Measurements from ENCODE around the gene SLC10A1. TPM values are rescaled to one million over a fixed set of nuclear protein-coding genes. Genes with fewer than 3 reads are reported as not detected.

The SLC10A1 gene
- total RNA-seq, 4 donors from 2014 or later, result not detected

DNA sequence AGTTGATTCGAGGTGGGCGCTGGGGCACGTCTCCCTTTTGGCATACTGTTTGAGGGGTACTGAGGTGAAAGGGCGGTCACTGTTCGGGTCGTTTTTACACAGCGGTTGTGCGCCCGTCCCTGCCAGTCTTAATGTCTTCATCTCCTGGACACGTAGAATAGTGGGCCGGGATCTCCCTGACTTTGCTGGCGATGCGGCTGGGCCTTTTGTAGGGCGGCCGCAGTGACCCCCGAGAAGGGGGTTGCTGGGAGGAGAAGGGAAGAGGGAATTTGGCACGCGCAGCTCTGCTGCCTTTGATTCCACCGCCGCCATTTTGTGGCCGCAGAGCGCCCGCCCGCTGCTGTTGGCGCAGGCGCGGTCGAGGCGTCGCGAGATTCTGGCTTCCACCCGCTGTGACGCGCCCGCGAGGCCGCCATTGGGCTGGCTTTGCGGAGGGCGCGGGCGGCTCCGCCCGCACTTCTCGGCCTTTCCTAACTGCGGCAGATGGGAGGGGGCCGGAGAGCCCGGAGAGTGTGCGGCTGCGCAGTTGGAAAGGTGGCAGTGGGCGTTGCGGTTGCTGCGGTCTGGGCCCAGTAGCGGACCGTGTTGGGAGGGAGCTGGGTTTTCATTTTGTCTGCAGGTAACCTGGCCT is 29.6 kb downstream of the SLC10A1 start:
- Histone ChIP-seq H3K9me3 (no peaks in the 10 kb centered on the region), H3K36me3 (peaks cover 43 to 46% of the 10 kb centered on the region in 2 donors), H3K4me3 (replicated peaks in 1 of 3) (peak overlapping the region; percentile 51 to 98 (median 96)), H3K4me1 (peaks cover 15 to 27% of the 10 kb centered on the region in 2 donors), H3K27ac (peak overlapping the region; percentile 99 to 100 (median 99)), H3K27me3 (no peaks in the 10 kb centered on the region)
- intact Hi-C loops (cut with DNase I), result loop anchor here (10.0 kb wide), 1 partner anchor 373 kb away; the partner anchor contains the start of genes ERH and SLC39A9
- peak; percentile 91 to 92 for DNase-seq
- TF ChIP-seq, protein P1, sequence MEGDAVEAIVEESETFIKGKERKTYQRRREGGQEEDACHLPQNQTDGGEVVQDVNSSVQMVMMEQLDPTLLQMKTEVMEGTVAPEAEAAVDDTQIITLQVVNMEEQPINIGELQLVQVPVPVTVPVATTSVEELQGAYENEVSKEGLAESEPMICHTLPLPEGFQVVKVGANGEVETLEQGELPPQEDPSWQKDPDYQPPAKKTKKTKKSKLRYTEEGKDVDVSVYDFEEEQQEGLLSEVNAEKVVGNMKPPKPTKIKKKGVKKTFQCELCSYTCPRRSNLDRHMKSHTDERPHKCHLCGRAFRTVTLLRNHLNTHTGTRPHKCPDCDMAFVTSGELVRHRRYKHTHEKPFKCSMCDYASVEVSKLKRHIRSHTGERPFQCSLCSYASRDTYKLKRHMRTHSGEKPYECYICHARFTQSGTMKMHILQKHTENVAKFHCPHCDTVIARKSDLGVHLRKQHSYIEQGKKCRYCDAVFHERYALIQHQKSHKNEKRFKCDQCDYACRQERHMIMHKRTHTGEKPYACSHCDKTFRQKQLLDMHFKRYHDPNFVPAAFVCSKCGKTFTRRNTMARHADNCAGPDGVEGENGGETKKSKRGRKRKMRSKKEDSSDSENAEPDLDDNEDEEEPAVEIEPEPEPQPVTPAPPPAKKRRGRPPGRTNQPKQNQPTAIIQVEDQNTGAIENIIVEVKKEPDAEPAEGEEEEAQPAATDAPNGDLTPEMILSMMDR (IDR thresholded peaks at IDR 0.05), result peak in 1 of 6 experiments; percentile 5
- peak; percentile 65 to 88 for TF ChIP-seq POLR2A (IDR thresholded peaks at IDR 0.05)
- 0 to 2% methylated on average over 44 to 46 of the region's 54 CpGs for WGBS, 2 donors

DNA sequence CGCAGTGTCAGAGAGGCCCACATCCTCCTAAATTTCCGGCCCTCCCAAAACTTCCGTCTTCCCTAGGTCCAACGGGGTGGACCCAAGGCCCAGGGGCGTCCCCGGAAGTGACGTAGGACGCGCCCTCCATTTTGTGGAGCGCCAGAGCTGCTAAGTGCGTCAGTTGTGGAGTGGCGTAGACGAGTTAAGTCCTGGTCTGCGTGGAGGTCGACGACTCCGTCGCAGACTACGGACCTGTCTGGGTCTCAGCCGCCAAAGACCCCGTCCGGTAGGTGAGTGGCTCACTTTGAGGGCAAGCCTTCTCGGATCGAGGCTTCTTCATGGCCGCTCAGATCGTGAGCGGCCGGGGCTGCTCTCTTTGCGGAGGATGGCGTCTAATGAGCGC is 30.1 kb downstream of the SLC10A1 start, which contains the start of gene SRSF5:
Gene SRSF5 (plus strand): TSS at position 159 of the 385 bp plus-strand sequence. CDS start 1,015 bp downstream, outside the sequence.
- Histone ChIP-seq H3K4me3 (replicated peaks in 1 of 3) (peak within 1 kb of the TSS; percentile 51 to 98 (median 96)), H3K9me3 (no peaks in the 10 kb centered on the region), H3K27me3 (no peaks in the 10 kb centered on the region), H3K27ac (peak within 1 kb of the TSS; percentile 99 to 100 (median 99)), H3K4me1 (peaks cover 15 to 22% of the 10 kb centered on the region in 2 donors), H3K36me3 (peaks cover 38 to 41% of the 10 kb centered on the region in 2 donors)
- TF ChIP-seq, protein P1 (IDR thresholded peaks at IDR 0.05), result no peak
- TF ChIP-seq POLR2A (IDR thresholded peaks at IDR 0.05), result peak; percentile 97 to 99
- 0 to 1% methylated on average over 12 to 20 of the region's 31 CpGs for WGBS, 2 donors
- intact Hi-C loops (cut with DNase I), result loop anchor here (10.0 kb wide), 1 partner anchor 372 kb away; the partner anchor contains the start of genes ERH and SLC39A9
- DNase-seq, result peak; percentile 97

DNA sequence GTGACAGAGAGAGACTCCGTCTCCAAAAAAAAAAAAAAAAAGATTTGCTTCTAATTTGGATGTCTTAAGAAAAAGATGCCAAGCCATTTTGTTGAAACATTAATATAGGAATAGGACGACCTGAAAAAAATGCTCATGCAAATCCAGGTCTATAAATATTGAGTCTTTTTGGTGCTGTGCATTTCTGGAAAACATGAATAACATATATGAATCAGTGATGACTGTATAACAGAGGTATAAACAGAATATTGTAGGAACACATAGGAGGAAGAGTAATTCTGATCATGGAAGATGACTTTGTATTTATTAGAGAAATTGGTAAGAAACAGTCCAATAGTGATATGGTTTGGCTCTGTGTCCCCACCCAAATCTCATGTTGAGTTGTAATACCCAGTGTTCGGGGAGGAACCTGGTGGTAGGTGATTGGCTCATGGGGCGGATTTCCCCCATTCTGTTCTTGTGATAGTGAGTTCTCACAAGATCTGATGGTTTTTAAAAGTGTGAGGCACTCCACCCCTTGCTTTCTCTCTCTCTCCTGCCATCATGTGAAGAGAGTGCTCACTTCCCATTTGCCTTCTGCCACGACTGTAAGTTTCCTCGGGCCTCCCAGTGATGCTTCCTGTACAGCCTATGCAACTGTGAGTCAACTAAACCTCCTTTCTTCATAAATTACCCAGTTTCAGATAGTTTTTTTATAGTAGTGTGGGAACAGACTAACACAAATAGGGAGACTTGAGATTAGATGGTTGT is 33.1 kb downstream of the SLC10A1 start:
- Histone ChIP-seq H3K9me3 (no peaks in the 10 kb centered on the region), H3K4me1 (peaks cover 9% of the 10 kb centered on the region in 2 donors), H3K4me3 (replicated peaks in 1 of 3) (no peak overlapping the region), H3K36me3 (peaks cover 7 to 10% of the 10 kb centered on the region in 2 donors), H3K27me3 (no peaks in the 10 kb centered on the region), H3K27ac (no peak overlapping the region)
- WGBS, 2 donors, result 84 to 89% methylated on average over 6 of the region's 6 CpGs
- no peak for DNase-seq
- intact Hi-C loops (cut with DNase I), result loop anchor here (10.0 kb wide), 1 partner anchor 369 kb away; the partner anchor contains the start of genes ERH and SLC39A9
- TF ChIP-seq, protein P1 (IDR thresholded peaks at IDR 0.05), result no peak
- TF ChIP-seq POLR2A (IDR thresholded peaks at IDR 0.05), result no peak

DNA sequence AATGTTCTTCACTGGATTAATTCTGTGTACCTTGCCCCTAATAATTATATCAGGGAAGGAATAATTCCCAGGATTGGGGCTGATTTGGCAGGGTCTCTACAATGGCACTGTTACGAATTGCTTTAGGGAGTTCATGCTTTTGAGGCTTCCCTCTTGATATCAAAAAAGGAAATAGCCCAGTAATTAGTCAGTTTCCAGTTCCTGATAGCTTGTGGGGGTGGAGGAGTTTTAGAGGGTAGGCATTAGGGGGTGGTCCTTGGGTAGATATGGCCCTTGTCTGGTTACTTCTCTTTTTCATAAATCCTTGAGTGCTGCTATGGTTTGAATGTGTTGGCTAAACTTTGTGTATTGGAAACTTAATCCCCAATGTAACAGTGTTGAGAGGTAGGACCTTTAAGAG is 36.2 kb downstream of the SLC10A1 start:
- no peak for TF ChIP-seq POLR2A (IDR thresholded peaks at IDR 0.05)
- TF ChIP-seq, protein P1 (IDR thresholded peaks at IDR 0.05), result no peak
- no peak overlapping the region for H3K27ac ChIP-seq
- H3K36me3 ChIP-seq, result no peaks in the 10 kb centered on the region

More for the DNA sequence above, 36.2 kb downstream of the SLC10A1 start:
- no peaks in the 10 kb centered on the region for H3K9me3 ChIP-seq
- H3K27me3 ChIP-seq, result no peaks in the 10 kb centered on the region
- H3K4me1 ChIP-seq, result no peaks in the 10 kb centered on the region
- DNase-seq, result no peak
- no peak overlapping the region for H3K4me3 ChIP-seq (replicated peaks in 1 of 3)
- intact Hi-C loops (cut with DNase I), result loop anchor here (10.0 kb wide), 1 partner anchor 366 kb away; the partner anchor contains the start of genes ERH and SLC39A9
- 78 to 89% methylated on average over 1 of the region's 1 CpG for WGBS, 2 donors

All from thyroid gland (tissue), 4 donors.